Frontal cortex (tissue), 1 donor: ENCODE results near the gene DIO3. TPM values are rescaled to one million over a fixed set of nuclear protein-coding genes. Genes with fewer than 3 reads are reported as not detected.

Experiments used
- total RNA-seq: library from RNA; depleted of rRNA; stranded (reverse); fragments of >200 nt; gene quantifications from one replicate; pipeline ENCODE4 v1.2.3, GENCODE V29; 2014

DIO3 gene
- total RNA-seq, 1 donor from 2014 or later = under 0.01 TPM

Other genes with a start within 250 kb of the DIO3 start
- 174 TPM for gene PPP2R5C, start 200.2 kb downstream of the DIO3 start, total RNA-seq